CD8-positive, alpha-beta memory T cell (primary cell): Measurements from ENCODE around the gene TENT5A. TPM values are rescaled to one million over a fixed set of nuclear protein-coding genes. Genes with fewer than 3 reads are reported as not detected.

Experiments
- CTCF ChIA-PET: fragments of 350-600 bp; sonication (Branson Sonifier 250); formaldehyde crosslinking; loops from one replicate; lab custom pipeline; 2021; ENCODE audit warnings: antibody characterized with exemption; lab: Charles Lee
- POLR2A ChIA-PET: fragments of 350-600 bp; sonication (Branson Sonifier 250); formaldehyde crosslinking; loops from one replicate; lab custom pipeline; 2021; ENCODE audit warnings: antibody characterized with exemption; lab: Charles Lee
- DNase-seq, 5 donors: peaks; one replicate each; pipeline versions ENCODE4 v3.0.0 to v3.0.0-alpha.2; 2020 to 2022; ENCODE audit warnings: mixed read lengths in 1 of 5
- H3K27ac ChIP-seq: one replicate; pipeline ENCODE4 v1.7.0; 2013; ENCODE audit warnings: low read depth, mild to moderate bottlenecking, low read length, moderate library complexity
- H3K27me3 ChIP-seq: 2 replicates; pipeline ENCODE4 v1.7.0; 2013; ENCODE audit warnings: low read length, mild to moderate bottlenecking; ENCODE audit not compliant: insufficient read depth, poor library complexity, severe bottlenecking
- H3K36me3 ChIP-seq: 2 replicates; pipeline ENCODE4 v1.7.0; 2013; ENCODE audit warnings: mild to moderate bottlenecking, low read length, moderate library complexity; ENCODE audit not compliant: insufficient read depth
- H3K4me1 ChIP-seq: 2 replicates; pipeline ENCODE4 v1.7.0; 2013; ENCODE audit warnings: mild to moderate bottlenecking, low read length, moderate library complexity; ENCODE audit not compliant: insufficient read depth
- H3K4me3 ChIP-seq: 2 replicates; pipeline ENCODE4 v1.7.0; 2013; ENCODE audit warnings: mild to moderate bottlenecking, low read length
- H3K9me3 ChIP-seq: 2 replicates; pipeline ENCODE4 v1.7.0; 2013; ENCODE audit warnings: mild to moderate bottlenecking, low read length
- H3K27ac Mint-ChIP-seq, 8 donors: one replicate each; pipeline ENCODE4 v1.8.0; 2020 to 2021; ENCODE audit warnings: mixed read lengths in 8 of 8, mild to moderate bottlenecking in 6 of 8, inconsistent platforms in 3 of 8, moderate library complexity in 3 of 8
- H3K27me3 Mint-ChIP-seq, 2 donors: one replicate each; pipeline ENCODE4 v1.8.0; 2020 to 2021; ENCODE audit warnings: mixed read lengths in 2 of 2, mild to moderate bottlenecking in 1 of 2, moderate library complexity in 1 of 2
- H3K36me3 Mint-ChIP-seq, 3 donors: one replicate each; pipeline ENCODE4 v1.8.0; 2020 to 2021; ENCODE audit warnings: mixed read lengths in 3 of 3, inconsistent platforms in 1 of 3, mild to moderate bottlenecking in 1 of 3
- H3K4me1 Mint-ChIP-seq, 3 donors: one replicate each; pipeline ENCODE4 v1.8.0; 2020 to 2021; ENCODE audit warnings: mixed read lengths in 3 of 3, inconsistent platforms in 1 of 3, mild to moderate bottlenecking in 1 of 3
- H3K4me3 Mint-ChIP-seq, 7 donors: one replicate each; pipeline ENCODE4 v1.8.0; 2020 to 2021; ENCODE audit warnings: mixed read lengths in 7 of 7, mild to moderate bottlenecking in 6 of 7, moderate library complexity in 4 of 7, inconsistent platforms in 2 of 7
- H3K9me3 Mint-ChIP-seq, 5 donors: one replicate each; pipeline ENCODE4 v1.8.0; 2020 to 2022; ENCODE audit warnings: mixed read lengths in 5 of 5, mild to moderate bottlenecking in 3 of 5, moderate library complexity in 2 of 5, inconsistent platforms in 1 of 5
- polyA plus RNA-seq: library from polyadenylated mRNA; unstranded; fragments of 300-500 nt; fragmentation: Illumina TruSeq; gene quantifications from one replicate; pipeline ENCODE4 v1.2.3, GENCODE V29; 2021
- total RNA-seq, 2 experiments: library from RNA; stranded (reverse); gene quantifications; one replicate each; pipeline ENCODE4 v1.2.3, GENCODE V29; 2021

Gene TENT5A
- total and polyA plus RNA-seq, 3 experiments from 2014 or later, result 0.57 to 3.3 (median 0.71) TPM

GRCh38 chr6:81752921-81753710, 635 bp upstream of the TENT5A start:
- H3K9me3 Mint-ChIP-seq, result peaks cover 0 to 2% (median 0%) of the 10 kb centered on the region in 5 donors

GRCh38 chr6:81751388-81752083, 945 bp downstream of the TENT5A start:
- peak; percentile 2 to 48 (median 25) for DNase-seq
- no peak overlapping the region for H3K27ac ChIP-seq
- ChIA-PET CTCF (no interaction called here), POLR2A (no interaction called here)
- peak overlapping the region; percentile 67 to 98 (median 89) for H3K27ac Mint-ChIP-seq
- H3K4me3 Mint-ChIP-seq, result peak overlapping the region; percentile 88 to 99 (median 93)
- peaks cover 0 to 2% (median 0%) of the 10 kb centered on the region in 5 donors for H3K9me3 Mint-ChIP-seq
- H3K36me3 ChIP-seq, result no peaks in the 10 kb centered on the region
- no peaks in the 10 kb centered on the region for H3K27me3 ChIP-seq
- peaks cover 16% of the 10 kb centered on the region for H3K4me1 ChIP-seq
- peak overlapping the region; percentile 89 for H3K4me3 ChIP-seq
- H3K36me3 Mint-ChIP-seq, result peaks cover 0 to 15% (median 4%) of the 10 kb centered on the region in 3 donors
- peaks cover 24 to 40% (median 34%) of the 10 kb centered on the region in 3 donors for H3K4me1 Mint-ChIP-seq
- H3K9me3 ChIP-seq, result no peaks in the 10 kb centered on the region
- H3K27me3 Mint-ChIP-seq, result peaks cover 0 to 20% of the 10 kb centered on the region in 2 donors

More at GRCh38 chr6:81752921-81753710, 635 bp upstream of the TENT5A start:
- Mint-ChIP-seq H3K27ac (peak overlapping the region; percentile 81 to 98 (median 92)), H3K36me3 (peaks cover 0 to 12% (median 4%) of the 10 kb centered on the region in 3 donors), H3K4me1 (peaks cover 24 to 37% (median 31%) of the 10 kb centered on the region in 3 donors), H3K27me3 (peaks cover 0 to 20% of the 10 kb centered on the region in 2 donors), H3K4me3 (peak overlapping the region; percentile 88 to 99 (median 93))
- peak; percentile 36 to 76 (median 71) for DNase-seq
- no peaks in the 10 kb centered on the region for H3K27me3 ChIP-seq
- H3K36me3 ChIP-seq, result no peaks in the 10 kb centered on the region
- H3K4me1 ChIP-seq, result peaks cover 16% of the 10 kb centered on the region
- no peaks in the 10 kb centered on the region for H3K9me3 ChIP-seq
- H3K4me3 ChIP-seq, result peak overlapping the region; percentile 89
- CTCF ChIA-PET, result interaction anchor here (1.0 to 2.2 kb wide), 4 partner anchors 10 to 1648 kb away, joined by 3 to 6 read pairs (median 4); no protein-coding TSS in a partner anchor
- POLR2A ChIA-PET, result no interaction called here
- peak overlapping the region; percentile 80 for H3K27ac ChIP-seq

DNA sequence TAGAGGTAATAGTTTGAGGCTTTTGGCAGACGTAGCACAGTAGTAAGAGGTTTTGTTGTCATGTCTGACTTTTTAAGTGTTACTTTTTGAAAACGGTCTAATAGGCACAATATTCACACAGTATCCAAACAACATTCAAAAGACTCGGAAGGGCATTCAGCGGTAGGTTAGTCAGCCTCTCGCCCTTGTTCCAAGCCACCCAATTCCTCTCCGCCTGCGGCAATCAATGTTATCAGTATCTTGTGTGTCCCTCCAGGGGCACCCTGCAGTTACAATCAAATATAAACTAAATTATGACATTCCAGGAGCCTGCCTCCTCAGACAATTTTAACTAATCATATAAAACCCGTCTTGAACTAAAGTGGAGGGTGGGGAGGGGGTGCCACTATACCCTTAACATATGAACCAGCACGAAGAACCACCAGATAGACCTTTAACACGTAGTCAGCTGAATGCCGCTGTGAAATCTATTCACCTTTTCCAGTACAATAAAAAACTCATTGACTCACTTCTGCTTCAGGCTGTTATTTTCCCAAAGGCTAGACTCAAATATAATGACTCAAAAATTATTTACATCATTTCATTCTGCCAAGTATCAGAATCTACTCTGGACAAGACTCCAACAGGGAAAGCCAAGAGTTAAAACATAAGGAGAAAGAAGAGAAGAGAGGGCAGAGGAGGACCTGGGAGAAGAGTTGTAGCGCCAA, 1.6 kb downstream of the TENT5A start:
- CTCF ChIA-PET, result no interaction called here
- no peak overlapping the region for H3K27ac ChIP-seq
- POLR2A ChIA-PET, result no interaction called here
- no peaks in the 10 kb centered on the region for H3K9me3 ChIP-seq
- Mint-ChIP-seq H3K27ac (peak overlapping the region in 7 of 8 donors; percentile 43 to 95 (median 73)), H3K4me1 (peaks cover 24 to 40% (median 34%) of the 10 kb centered on the region in 3 donors), H3K9me3 (peaks cover 0 to 2% (median 0%) of the 10 kb centered on the region in 5 donors), H3K36me3 (peaks cover 0 to 15% (median 4%) of the 10 kb centered on the region in 3 donors), H3K27me3 (peaks cover 0 to 20% of the 10 kb centered on the region in 2 donors), H3K4me3 (peak overlapping the region; percentile 88 to 99 (median 93))
- H3K27me3 ChIP-seq, result no peaks in the 10 kb centered on the region
- no peaks in the 10 kb centered on the region for H3K36me3 ChIP-seq
- H3K4me3 ChIP-seq, result peak overlapping the region; percentile 89
- no peak for DNase-seq
- peaks cover 16% of the 10 kb centered on the region for H3K4me1 ChIP-seq

GRCh38 chr6:81750200-81750599, 2.3 kb downstream of the TENT5A start:
- H3K4me1 ChIP-seq, result peaks cover 16% of the 10 kb centered on the region
- Mint-ChIP-seq H3K4me1 (peaks cover 24 to 40% (median 34%) of the 10 kb centered on the region in 3 donors), H3K4me3 (peak overlapping the region; percentile 9 to 99 (median 93)), H3K9me3 (peaks cover 0 to 2% (median 0%) of the 10 kb centered on the region in 5 donors), H3K36me3 (peaks cover 0 to 15% (median 4%) of the 10 kb centered on the region in 3 donors), H3K27me3 (peaks cover 0 to 20% of the 10 kb centered on the region in 2 donors), H3K27ac (peak overlapping the region in 2 of 8 donors; percentile 49 to 95)
- DNase-seq, result no peak
- ChIA-PET CTCF (no interaction called here), POLR2A (no interaction called here)
- H3K36me3 ChIP-seq, result no peaks in the 10 kb centered on the region
- no peaks in the 10 kb centered on the region for H3K9me3 ChIP-seq
- no peak overlapping the region for H3K27ac ChIP-seq
- H3K27me3 ChIP-seq, result no peaks in the 10 kb centered on the region
- no peak overlapping the region for H3K4me3 ChIP-seq

- H3K27me3 ChIP-seq, result no peaks in the 10 kb centered on the region
- peaks cover 24 to 40% (median 34%) of the 10 kb centered on the region in 3 donors for H3K4me1 Mint-ChIP-seq
- H3K36me3 ChIP-seq, result no peaks in the 10 kb centered on the region
- H3K27ac Mint-ChIP-seq, result no peak overlapping the region
- no peaks in the 10 kb centered on the region for H3K9me3 ChIP-seq
- H3K9me3 Mint-ChIP-seq, result peaks cover 0 to 2% (median 0%) of the 10 kb centered on the region in 5 donors
- no peak overlapping the region for H3K27ac ChIP-seq
- peaks cover 16% of the 10 kb centered on the region for H3K4me1 ChIP-seq
- H3K36me3 Mint-ChIP-seq, result peaks cover 0 to 15% (median 4%) of the 10 kb centered on the region in 3 donors
- CTCF ChIA-PET, result no interaction called here
- POLR2A ChIA-PET, result no interaction called here
- H3K4me3 ChIP-seq, result no peak overlapping the region
- peaks cover 0 to 20% of the 10 kb centered on the region in 2 donors for H3K27me3 Mint-ChIP-seq
- H3K4me3 Mint-ChIP-seq, result peak overlapping the region in 4 of 7 donors; percentile 92 to 99 (median 97)
- no peak for DNase-seq
Measured at GRCh38 chr6:81749707-81750106, 2.8 kb downstream of the TENT5A start.

DNA sequence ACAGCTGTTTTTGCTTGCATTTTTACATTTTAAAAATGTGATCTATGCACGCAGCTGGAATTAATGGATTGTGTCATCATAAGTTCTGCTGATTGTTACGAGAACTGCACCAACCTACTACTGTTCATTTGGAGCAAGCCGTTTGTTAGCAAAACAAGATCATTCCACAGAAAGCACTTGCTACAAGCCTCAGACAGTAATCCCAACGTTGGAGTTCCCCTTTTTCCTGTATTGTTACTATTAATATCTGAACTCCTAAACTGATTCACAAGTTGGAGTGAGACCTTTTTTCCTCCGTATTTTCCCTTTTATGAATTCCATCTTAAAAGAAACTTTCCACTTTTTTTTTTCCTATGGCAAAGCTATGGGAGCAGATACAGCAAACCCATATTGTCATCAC, 3.5 kb downstream of the TENT5A start:
- H3K9me3 Mint-ChIP-seq, result peaks cover 0 to 2% (median 0%) of the 10 kb centered on the region in 5 donors
- H3K27ac Mint-ChIP-seq, result no peak overlapping the region
- H3K36me3 Mint-ChIP-seq, result peaks cover 0 to 15% (median 4%) of the 10 kb centered on the region in 3 donors
- Histone ChIP-seq H3K27ac (no peak overlapping the region), H3K27me3 (no peaks in the 10 kb centered on the region), H3K4me1 (peaks cover 16% of the 10 kb centered on the region), H3K36me3 (no peaks in the 10 kb centered on the region), H3K4me3 (no peak overlapping the region), H3K9me3 (no peaks in the 10 kb centered on the region)
- CTCF ChIA-PET, result no interaction called here
- no peak for DNase-seq
- H3K27me3 Mint-ChIP-seq, result peaks cover 0 to 15% of the 10 kb centered on the region in 2 donors
- H3K4me1 Mint-ChIP-seq, result peaks cover 24 to 40% (median 31%) of the 10 kb centered on the region in 3 donors
- POLR2A ChIA-PET, result no interaction called here
- H3K4me3 Mint-ChIP-seq, result peak overlapping the region in 1 of 7 donors; percentile 46

GRCh38 chr6:81747327-81747726, 5.2 kb downstream of the TENT5A start:
- CTCF ChIA-PET, result no interaction called here

More at GRCh38 chr6:81747327-81747726, 5.2 kb downstream of the TENT5A start:
- Histone ChIP-seq H3K9me3 (no peaks in the 10 kb centered on the region), H3K4me3 (no peak overlapping the region), H3K36me3 (no peaks in the 10 kb centered on the region), H3K27ac (no peak overlapping the region), H3K4me1 (peaks cover 16% of the 10 kb centered on the region), H3K27me3 (no peaks in the 10 kb centered on the region)
- POLR2A ChIA-PET, result no interaction called here
- DNase-seq, result no peak
- peak overlapping the region in 1 of 7 donors; percentile 38 for H3K4me3 Mint-ChIP-seq
- peak overlapping the region in 1 of 8 donors; percentile 15 for H3K27ac Mint-ChIP-seq
- peaks cover 0 to 8% (median 4%) of the 10 kb centered on the region in 3 donors for H3K36me3 Mint-ChIP-seq
- peaks cover 0 to 2% (median 0%) of the 10 kb centered on the region in 5 donors for H3K9me3 Mint-ChIP-seq
- peaks cover 0 to 11% of the 10 kb centered on the region in 2 donors for H3K27me3 Mint-ChIP-seq
- peaks cover 19 to 33% (median 28%) of the 10 kb centered on the region in 3 donors for H3K4me1 Mint-ChIP-seq
